Measurements from ENCODE around the gene RNF32. TPM values are rescaled to one million over a fixed set of nuclear protein-coding genes. Genes with fewer than 3 reads are reported as not detected.

Gene RNF32
- total RNA-seq, 1 donor from 2014 or later = 1.0 TPM

- Mint-ChIP-seq H3K4me1 (no peaks in the 10 kb centered on the region), H3K27ac (no peak overlapping the region), H3K4me3 (no peak overlapping the region), H3K9me3 (no peaks in the 10 kb centered on the region), H3K36me3 (ENCODE audit: low read depth) (no peaks in the 10 kb centered on the region), H3K27me3 (peaks cover 3% of the 10 kb centered on the region)
- ATAC-seq (ENCODE audit: low read depth) = no peak
- DNase-seq = no peak
- TF ChIP-seq CTCF (IDR thresholded peaks at IDR 0.05) = no peak
- CTCF ChIA-PET = no interaction called here
- intact Hi-C loops (cut with micrococcal nuclease) = no loop called here
- POLR2A ChIA-PET = no interaction called here
Observed at GRCh38 chr7:156656598-156656997, 16.0 kb downstream of the RNF32 start.

GRCh38 chr7:156657681-156658080, 17.1 kb downstream of the RNF32 start:
- ChIA-PET CTCF (no interaction called here), POLR2A (no interaction called here)
- H3K27ac Mint-ChIP-seq = no peak overlapping the region
- H3K4me3 Mint-ChIP-seq = no peak overlapping the region
- H3K9me3 Mint-ChIP-seq = no peaks in the 10 kb centered on the region
- no peak for DNase-seq
- H3K36me3 Mint-ChIP-seq (ENCODE audit: low read depth) = no peaks in the 10 kb centered on the region
- ATAC-seq (ENCODE audit: low read depth) = no peak
- peaks cover 3% of the 10 kb centered on the region for H3K27me3 Mint-ChIP-seq
- intact Hi-C loops (cut with micrococcal nuclease) = no loop called here
- no peaks in the 10 kb centered on the region for H3K4me1 Mint-ChIP-seq
- no peak for TF ChIP-seq CTCF (IDR thresholded peaks at IDR 0.05)

GRCh38 chr7:156659203-156659602, 18.6 kb downstream of the RNF32 start:
- Mint-ChIP-seq H3K9me3 (no peaks in the 10 kb centered on the region), H3K27me3 (peaks cover 3% of the 10 kb centered on the region), H3K27ac (no peak overlapping the region), H3K36me3 (ENCODE audit: low read depth) (no peaks in the 10 kb centered on the region), H3K4me1 (no peaks in the 10 kb centered on the region), H3K4me3 (no peak overlapping the region)
- ATAC-seq (ENCODE audit: low read depth) = no peak
- no peak for DNase-seq
- intact Hi-C loops (cut with micrococcal nuclease) = no loop called here
- CTCF ChIA-PET = no interaction called here
- no peak for TF ChIP-seq CTCF (IDR thresholded peaks at IDR 0.05)
- POLR2A ChIA-PET = no interaction called here

GRCh38 chr7:156659961-156660360, 19.4 kb downstream of the RNF32 start:
- H3K4me1 Mint-ChIP-seq = no peaks in the 10 kb centered on the region
- ATAC-seq (ENCODE audit: low read depth) = no peak
- intact Hi-C loops (cut with micrococcal nuclease) = no loop called here
- no peaks in the 10 kb centered on the region for H3K36me3 Mint-ChIP-seq (ENCODE audit: low read depth)
- H3K27ac Mint-ChIP-seq = no peak overlapping the region
- H3K4me3 Mint-ChIP-seq = no peak overlapping the region
- ChIA-PET POLR2A (no interaction called here), CTCF (no interaction called here)
- TF ChIP-seq CTCF (IDR thresholded peaks at IDR 0.05) = no peak
- H3K9me3 Mint-ChIP-seq = no peaks in the 10 kb centered on the region
- no peak for DNase-seq
- H3K27me3 Mint-ChIP-seq = peaks cover 3% of the 10 kb centered on the region

- POLR2A ChIA-PET = no interaction called here
- no peak overlapping the region for H3K27ac Mint-ChIP-seq
- intact Hi-C loops (cut with micrococcal nuclease) = no loop called here
- H3K4me3 Mint-ChIP-seq = no peak overlapping the region
- H3K4me1 Mint-ChIP-seq = no peaks in the 10 kb centered on the region
- no peaks in the 10 kb centered on the region for H3K9me3 Mint-ChIP-seq
- CTCF ChIA-PET = no interaction called here
- H3K27me3 Mint-ChIP-seq = peaks cover 3% of the 10 kb centered on the region
- no peak for TF ChIP-seq CTCF (IDR thresholded peaks at IDR 0.05)
- ATAC-seq (ENCODE audit: low read depth) = no peak
- no peak for DNase-seq
- H3K36me3 Mint-ChIP-seq (ENCODE audit: low read depth) = no peaks in the 10 kb centered on the region
Observed at GRCh38 chr7:156661637-156662036, 21.1 kb downstream of the RNF32 start.
